GM10248 (cell line): Measurements from ENCODE around the gene KIF12.

Experiments used
- CTCF ChIA-PET: fragments of 300-600 bp; sonication (Branson Sonifier 250); formaldehyde crosslinking; extraction: SDS; loops from one replicate; lab custom pipeline; 2021; ENCODE audit warnings: antibody characterized with exemption; lab: Yijun Ruan, JAX
- POLR2A ChIA-PET: fragments of 350-650 bp; sonication (Branson Sonifier 250); formaldehyde crosslinking; extraction: SDS; loops from one replicate; lab custom pipeline; 2020; ENCODE audit warnings: antibody characterized with exemption; lab: Yijun Ruan, JAX
- DNase-seq: peaks from one replicate; pipeline ENCODE4 v3.0.0; 2012; ENCODE audit errors: extremely low spot score
- TF ChIP-seq, protein P1 (sequence below): IDR thresholded peaks from 2 replicates; pipeline ENCODE4 v1.5.1; 2012; ENCODE audit warnings: mild to moderate bottlenecking, low read depth; ENCODE audit errors: extremely low read depth, missing control alignments, control extremely low read depth

The KIF12 gene

DNA sequence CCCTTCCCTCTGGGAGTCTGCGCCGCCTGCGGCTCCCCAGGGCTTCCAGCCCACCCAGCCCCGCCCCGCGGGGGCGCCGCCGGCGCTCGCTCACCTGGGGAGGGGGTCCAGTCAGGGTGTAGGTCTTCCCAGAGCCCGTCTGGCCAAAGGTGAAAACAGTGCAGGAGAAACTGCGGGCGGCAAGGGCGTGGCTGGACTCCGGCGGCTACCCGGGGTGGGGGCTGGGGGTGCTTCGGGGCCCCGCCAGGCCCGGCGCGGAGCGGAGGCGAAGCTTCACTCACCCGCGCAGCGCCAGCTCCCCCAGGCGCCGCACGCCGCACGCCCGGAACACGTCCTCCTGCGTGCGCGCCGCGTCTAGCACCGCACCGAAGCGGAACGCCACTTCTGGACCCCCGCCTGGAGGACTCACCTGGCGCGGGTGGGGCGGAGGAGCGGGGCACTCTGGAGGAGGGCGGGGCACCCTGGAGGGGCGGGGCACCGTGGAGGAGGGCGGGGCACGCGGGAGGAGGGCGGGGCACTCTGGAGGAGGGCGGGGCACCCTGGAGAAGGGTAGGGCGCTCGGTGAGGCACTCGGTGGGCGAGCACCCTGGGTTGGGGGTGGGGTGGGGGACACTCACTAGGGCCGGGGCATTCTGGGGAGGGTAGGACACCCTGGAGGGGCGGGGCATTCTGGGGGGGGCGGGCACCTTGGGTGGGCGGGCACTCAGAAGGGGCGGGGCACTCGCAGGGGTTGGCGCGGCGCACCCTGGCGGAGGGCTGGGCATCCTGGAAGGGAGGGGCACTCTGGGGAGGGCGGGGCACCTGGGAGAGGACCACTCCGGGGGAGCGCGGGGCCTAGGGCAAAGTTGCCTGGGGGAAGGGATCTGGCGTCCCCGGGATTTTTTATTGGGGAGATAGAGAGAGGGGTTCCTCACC, 814 bp downstream of the KIF12 start:
- ChIA-PET CTCF (interaction anchor here (1.3 to 6.6 kb wide), 3 partner anchors 10 to 15 kb away, joined by 5 to 31 read pairs (median 9); no protein-coding TSS in a partner anchor), POLR2A (no interaction called here)
- TF ChIP-seq, protein P1, sequence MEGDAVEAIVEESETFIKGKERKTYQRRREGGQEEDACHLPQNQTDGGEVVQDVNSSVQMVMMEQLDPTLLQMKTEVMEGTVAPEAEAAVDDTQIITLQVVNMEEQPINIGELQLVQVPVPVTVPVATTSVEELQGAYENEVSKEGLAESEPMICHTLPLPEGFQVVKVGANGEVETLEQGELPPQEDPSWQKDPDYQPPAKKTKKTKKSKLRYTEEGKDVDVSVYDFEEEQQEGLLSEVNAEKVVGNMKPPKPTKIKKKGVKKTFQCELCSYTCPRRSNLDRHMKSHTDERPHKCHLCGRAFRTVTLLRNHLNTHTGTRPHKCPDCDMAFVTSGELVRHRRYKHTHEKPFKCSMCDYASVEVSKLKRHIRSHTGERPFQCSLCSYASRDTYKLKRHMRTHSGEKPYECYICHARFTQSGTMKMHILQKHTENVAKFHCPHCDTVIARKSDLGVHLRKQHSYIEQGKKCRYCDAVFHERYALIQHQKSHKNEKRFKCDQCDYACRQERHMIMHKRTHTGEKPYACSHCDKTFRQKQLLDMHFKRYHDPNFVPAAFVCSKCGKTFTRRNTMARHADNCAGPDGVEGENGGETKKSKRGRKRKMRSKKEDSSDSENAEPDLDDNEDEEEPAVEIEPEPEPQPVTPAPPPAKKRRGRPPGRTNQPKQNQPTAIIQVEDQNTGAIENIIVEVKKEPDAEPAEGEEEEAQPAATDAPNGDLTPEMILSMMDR = no peak
- no peak for DNase-seq

DNA sequence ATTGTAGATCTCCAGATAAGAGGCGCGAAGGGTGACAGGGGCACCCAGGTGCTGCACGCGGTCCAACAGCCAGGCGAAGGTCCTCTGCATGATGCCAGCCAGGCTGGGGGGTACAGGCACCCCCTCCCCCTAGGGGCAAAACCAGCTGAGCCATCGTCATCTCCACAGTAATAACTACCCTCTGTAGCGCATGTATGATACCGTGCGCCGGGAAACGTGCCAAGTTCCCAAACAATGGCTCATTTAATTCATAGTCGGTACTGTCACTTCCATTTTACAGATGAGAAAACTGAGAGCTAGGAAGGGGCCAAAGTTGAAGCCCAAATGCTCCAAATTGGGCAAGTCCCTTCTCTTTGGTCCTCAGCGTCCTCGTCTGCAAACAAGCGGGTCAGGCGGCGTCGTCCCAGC, 1.5 kb downstream of the KIF12 start:
- TF ChIP-seq, protein P1 = no peak
- no peak for DNase-seq
- CTCF ChIA-PET = interaction anchor here (1.8 to 6.6 kb wide), 2 partner anchors 11 to 14 kb away, joined by 5 to 31 read pairs; no protein-coding TSS in a partner anchor
- POLR2A ChIA-PET = no interaction called here

DNA sequence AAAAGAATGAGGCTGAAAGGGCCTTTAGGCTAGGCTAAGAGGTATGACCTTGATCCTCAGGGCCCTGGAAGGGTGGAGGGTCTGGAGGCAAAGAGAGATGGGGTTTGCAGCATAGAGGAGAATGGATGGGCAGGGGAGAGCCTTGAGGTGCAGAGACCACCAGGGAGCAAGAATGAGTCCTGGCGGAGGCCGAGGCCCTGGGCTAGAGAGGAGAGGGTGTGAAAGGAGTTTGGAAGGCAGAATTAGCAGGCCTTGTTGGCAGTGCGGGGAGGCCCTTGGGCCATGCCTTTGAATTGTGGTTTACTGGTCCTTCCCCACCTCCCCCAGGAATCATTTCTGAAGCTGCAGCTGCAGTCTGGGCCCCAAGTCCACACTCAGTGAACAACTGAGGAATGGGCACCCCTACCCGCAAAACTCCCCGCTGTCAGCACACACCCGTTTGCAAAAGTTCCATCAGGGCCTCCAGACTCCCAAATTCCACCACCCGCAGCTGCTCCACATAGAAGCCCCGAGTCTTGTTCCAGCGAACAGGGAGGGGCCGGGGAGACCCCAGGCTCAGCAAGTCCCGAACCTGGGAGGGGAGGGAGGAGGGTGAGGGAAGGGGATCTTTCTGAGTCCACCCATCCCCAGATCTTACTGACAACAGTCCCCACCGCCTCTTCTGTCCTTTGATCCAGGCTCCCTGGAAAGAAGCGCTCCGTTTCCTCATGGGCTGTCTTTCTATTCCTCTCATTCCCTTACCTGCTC, 2.1 kb downstream of the KIF12 start:
- ChIA-PET POLR2A (no interaction called here), CTCF (interaction anchor here (1.8 to 6.6 kb wide), 3 partner anchors 11 to 14 kb away, joined by 5 to 48 read pairs (median 31); no protein-coding TSS in a partner anchor)
- TF ChIP-seq, protein P1 = no peak
- no peak for DNase-seq

DNA sequence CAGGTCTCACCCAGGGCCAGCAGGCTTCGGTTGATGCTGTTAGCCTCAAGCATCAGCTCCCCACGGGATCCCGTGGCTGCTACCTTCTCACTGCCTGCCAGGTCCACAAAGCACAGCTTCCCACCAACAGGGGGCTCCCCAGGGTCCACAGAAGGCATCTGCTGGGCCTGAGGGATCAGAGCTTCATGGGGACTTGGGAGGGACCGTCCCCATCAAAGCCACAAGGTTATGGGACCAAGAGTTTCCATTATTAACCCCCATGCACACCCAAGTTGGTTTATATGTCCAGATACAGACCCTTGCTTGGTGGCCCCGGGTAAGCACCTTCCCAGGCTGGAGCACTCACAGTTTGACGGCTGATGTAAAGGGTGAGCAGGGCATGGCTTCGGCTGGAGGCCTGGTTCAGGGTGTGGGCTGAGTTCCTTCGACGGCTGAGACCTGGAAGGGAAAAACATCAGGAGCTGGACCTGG, 3.0 kb downstream of the KIF12 start:
- no peak for DNase-seq
- TF ChIP-seq, protein P1 = no peak
- ChIA-PET CTCF (interaction anchor here (1.2 to 5.8 kb wide), 3 partner anchors 12 to 26 kb away, joined by 4 to 48 read pairs (median 5); no protein-coding TSS in a partner anchor), POLR2A (no interaction called here)

DNA sequence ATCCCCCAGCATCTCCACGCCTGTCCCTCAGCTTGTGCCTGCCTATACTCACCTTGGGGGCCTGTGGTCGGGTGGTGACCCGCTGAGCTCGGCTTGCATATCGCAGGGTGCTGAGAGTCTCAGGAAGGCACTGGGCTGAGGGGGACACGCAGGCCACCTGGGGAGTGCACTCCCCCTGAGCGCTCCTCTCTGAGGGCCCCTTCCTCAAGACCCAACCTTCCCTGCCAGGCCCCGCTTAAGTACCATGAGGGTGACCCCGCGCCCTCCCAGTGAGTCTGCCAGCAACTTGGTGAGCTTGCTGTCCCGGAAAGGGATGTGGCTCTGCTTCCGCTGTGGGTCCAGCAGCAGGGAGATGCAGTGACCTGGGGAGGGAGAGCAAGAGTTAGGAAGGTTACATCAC, 4.1 kb downstream of the KIF12 start:
- ChIA-PET POLR2A (no interaction called here), CTCF (interaction anchor here (1.2 to 5.8 kb wide), 2 partner anchors 12 to 27 kb away, joined by 4 to 48 read pairs; no protein-coding TSS in a partner anchor)
- TF ChIP-seq, protein P1 = no peak
- DNase-seq = no peak
